ENCODE measurements around the gene VCP.
"Not testable (repeated sequence)": the region's sequence is repeated elsewhere in the genome, so short reads cannot be mapped to it uniquely, and the experiment has no call there.

VCP gene

DNA sequence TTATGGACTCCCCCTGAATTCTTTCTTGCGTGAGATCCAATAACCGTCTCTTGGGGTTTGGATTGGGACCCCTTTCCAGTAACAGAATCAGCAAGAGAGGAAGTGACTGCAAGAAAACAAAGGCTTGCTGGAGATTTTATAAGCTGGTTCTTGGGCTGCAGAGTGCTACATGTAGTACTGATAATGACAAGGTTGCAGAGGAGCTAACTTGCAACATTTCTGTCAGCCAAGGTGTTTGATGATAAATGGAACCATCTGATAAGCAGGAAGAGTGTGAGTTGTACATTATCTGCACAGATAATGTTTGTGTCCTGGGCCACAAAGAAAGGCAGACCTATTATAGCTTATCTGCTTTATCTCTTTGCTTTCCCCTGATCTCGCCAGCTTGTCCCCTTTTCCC lies 45.8 kb downstream of the VCP start:
- no peak for DNase-seq

GRCh38 chr9:35023443-35023842 lies 49.0 kb downstream of the VCP start:
- DNase-seq, result not testable (repeated sequence)

GRCh38 chr9:35014517-35014916 lies 57.9 kb downstream of the VCP start:
- DNase-seq, result no peak

GRCh38 chr9:35010351-35010958 lies 62.0 kb downstream of the VCP start:
- no peak for DNase-seq
